ENCODE data around the gene SNRNP25.

SNRNP25 gene

DNA sequence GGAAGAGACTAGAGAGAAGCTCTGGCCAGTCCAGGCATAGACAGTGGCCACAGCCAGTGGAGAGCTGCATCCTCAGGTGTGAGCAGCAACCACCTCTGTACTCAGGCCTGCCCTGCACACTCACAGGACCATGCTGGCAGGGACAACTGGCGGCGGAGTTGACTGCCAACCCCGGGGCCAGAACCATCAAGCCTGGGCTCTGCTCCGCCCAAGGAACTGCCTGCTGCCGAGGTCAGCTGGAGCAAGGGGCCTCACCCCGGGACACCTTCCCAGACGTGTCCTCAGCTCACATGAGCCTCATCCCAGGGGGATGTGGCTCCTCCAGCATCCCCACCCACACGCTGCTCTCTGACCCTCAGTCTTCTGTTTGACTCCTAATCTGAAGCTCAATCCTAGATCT is 15.6 kb downstream of the SNRNP25 start:
- TF ChIP-seq, protein P1, sequence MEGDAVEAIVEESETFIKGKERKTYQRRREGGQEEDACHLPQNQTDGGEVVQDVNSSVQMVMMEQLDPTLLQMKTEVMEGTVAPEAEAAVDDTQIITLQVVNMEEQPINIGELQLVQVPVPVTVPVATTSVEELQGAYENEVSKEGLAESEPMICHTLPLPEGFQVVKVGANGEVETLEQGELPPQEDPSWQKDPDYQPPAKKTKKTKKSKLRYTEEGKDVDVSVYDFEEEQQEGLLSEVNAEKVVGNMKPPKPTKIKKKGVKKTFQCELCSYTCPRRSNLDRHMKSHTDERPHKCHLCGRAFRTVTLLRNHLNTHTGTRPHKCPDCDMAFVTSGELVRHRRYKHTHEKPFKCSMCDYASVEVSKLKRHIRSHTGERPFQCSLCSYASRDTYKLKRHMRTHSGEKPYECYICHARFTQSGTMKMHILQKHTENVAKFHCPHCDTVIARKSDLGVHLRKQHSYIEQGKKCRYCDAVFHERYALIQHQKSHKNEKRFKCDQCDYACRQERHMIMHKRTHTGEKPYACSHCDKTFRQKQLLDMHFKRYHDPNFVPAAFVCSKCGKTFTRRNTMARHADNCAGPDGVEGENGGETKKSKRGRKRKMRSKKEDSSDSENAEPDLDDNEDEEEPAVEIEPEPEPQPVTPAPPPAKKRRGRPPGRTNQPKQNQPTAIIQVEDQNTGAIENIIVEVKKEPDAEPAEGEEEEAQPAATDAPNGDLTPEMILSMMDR (IDR thresholded peaks at IDR 0.05; ENCODE audit: extremely low read depth, missing control alignments), result no peak
- DNase-seq (ENCODE audit: low spot score), result no peak

DNA sequence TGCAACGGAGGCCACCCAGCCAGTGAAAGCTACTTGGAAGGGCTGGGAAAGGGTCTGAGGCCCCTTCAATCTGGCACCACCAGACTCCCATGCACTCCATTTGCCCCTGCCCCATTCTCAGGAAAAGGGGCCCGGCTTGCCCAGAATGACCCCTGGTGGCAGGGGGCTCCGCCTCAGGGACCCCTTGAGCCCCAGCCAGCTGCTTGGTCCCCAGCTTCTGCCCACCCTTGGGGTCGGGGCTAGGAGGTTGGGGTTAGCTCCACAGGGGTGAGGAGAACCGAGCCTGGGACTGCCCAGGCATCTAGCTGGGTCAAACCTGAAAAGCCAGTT is 17.5 kb downstream of the SNRNP25 start:
- TF ChIP-seq, protein P1 (IDR thresholded peaks at IDR 0.05; ENCODE audit: extremely low read depth, missing control alignments), result no peak
- DNase-seq (ENCODE audit: low spot score), result no peak

DNA sequence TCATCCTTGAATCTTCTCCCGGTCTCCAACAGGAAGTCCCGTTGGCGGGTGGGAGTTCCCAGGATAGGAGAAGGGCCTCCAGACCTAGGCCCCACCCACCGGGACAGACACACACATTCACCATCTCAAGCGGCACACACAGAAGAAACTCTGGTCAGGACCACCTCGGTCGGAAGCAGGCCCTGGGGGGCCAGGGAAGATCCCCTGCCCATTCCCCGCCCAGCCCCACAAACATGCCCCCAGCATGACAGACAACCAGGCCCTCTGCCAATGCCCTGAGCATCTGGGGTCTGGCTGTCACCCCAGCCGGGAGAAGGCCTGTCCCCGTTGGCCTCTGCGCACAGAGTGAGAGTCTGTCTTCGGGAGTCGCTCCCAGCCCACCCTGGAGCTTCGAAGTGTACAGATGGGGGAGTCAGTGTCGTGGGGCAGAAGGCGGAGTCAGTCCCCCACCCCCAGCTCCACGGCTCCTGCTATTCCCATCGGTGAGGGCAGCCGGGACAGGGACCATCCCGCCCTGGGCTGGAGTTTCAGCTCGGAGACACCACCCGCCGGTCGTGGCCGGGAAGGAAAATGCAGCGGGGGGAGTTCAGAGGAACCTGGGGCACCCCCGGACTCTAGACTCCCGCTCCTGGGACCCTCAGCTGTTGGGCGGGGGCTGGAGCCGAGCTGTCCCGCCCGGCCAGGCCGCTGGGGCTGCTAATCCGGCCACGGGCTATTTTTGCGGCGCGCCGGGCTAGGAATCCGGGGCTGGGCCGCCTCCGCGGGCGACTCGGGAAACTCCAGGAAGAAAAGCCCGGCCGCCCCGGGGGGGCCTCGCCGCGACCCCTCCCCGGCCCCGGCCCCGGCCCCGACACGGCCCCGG is 18.1 kb downstream of the SNRNP25 start:
- TF ChIP-seq, protein P1 (IDR thresholded peaks at IDR 0.05; ENCODE audit: extremely low read depth, missing control alignments), result no peak
- DNase-seq (ENCODE audit: low spot score), result no peak

DNA sequence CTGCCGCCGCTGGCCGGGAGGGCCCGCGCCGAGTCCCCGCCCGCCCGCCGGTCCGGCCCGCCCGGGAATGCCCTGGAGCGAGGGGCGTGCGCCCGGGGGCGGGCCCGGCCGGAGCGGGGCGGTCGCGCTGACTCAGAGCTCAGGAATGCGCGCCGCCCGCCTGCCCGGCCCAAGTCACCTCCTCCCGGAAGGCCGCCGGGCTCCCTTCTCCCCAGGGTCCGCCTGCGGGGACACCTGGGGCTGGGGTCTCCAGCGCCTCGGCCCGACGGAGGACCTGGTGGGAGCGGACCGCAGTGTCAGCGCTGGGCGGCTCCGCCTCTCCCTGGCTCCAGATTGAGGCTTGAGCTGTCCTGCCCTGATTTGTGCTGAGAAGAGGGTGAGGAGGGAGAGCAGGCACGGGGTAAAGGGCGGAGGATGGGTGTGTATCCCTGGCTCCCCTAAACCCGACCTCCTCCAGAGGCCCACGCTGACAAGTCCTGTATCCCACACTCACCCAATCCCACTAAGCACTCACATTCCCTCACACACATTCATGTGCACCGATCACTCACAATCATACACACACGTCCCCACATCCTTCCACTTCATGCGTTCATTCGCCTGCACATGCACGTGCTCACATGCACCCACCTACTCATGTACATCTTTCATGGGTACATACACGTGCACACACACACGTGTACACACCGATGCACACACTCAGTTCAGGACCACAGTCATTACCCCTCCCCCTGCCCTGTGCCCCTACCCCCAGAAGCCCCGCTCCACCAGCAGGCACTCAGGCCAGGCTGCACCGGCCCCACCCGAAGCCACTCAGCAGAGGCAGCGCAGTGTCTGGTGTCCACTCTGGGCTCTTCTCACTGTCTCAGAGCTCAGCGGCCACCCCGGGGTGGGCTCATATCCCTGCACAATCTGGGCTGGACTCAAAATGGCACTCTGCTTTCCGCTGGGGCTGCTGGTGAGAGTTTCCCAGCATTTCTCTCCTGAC is 19.2 kb downstream of the SNRNP25 start, which contains the start of gene RHBDF1:
TSS of gene RHBDF1 (minus strand) at position 71 of the 988 bp plus-strand sequence. CDS start 7,616 bp downstream, outside the sequence.
- DNase-seq (ENCODE audit: low spot score), result peak; percentile 73
- TF ChIP-seq, protein P1 (IDR thresholded peaks at IDR 0.05; ENCODE audit: extremely low read depth, missing control alignments), result no peak

DNA sequence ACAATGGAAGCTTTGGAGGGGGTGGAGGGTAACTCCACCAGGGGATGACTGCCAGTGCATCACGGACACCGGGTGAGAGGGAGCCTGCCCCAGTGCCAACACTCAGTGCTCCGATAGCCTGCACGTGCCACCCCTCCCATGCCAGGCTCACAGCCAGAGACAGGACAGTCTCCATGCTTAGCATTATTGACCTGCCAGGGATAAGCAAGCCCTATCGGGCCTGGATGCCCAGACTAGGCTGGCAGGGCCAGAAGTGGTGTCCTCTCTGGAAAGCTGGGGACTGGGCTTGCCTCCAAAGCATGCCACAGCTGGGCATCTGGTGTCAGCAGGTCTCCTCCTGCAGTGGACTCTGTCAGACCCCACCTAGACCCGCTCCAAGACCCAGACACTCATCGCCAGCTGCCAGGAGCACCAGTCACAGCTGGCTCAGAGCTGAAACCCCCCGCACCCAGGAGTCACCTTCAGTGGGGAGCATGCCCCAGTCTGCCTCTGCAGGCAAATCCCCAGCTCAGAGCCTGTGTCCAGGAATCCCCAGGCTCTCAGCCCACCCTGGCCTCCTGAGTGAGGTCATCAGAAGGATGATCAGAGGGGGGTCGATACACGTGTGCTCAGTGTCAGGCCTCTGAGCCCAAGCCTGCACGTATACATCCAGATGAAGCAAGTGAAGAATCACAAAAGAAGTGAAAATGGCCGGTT is 20.6 kb downstream of the SNRNP25 start:
- TF ChIP-seq, protein P1 (IDR thresholded peaks at IDR 0.05; ENCODE audit: extremely low read depth, missing control alignments), result no peak
- DNase-seq (ENCODE audit: low spot score), result no peak

DNA sequence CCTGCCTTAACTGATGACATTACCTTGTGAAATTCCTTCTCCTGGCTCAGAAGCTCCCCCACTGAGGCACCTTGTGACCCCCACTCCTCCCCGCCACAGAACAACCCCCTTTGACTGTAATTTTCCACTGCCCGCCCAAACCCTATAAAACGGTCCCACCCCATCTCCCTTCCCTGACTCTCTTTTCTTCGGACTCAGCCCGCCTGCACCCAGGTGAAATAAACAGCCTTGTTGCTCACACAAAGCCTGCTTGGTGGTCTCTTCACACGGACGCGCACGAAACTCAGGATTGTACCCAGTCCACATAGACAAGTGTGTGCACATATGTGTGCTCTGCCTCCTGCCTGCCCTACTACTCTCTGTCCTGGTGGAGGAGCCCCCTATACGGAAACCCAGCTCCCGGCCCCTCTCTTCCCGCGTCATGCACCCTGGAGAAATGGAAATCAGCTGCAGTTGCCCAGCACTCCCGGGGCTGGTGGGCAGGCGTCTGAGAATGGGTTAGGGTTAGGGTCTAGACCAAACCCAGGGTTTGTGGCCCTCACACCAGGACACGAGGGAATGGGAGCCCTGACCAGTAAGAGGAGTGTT is 21.2 kb downstream of the SNRNP25 start:
- TF ChIP-seq, protein P1 (IDR thresholded peaks at IDR 0.05; ENCODE audit: extremely low read depth, missing control alignments), result no peak
- DNase-seq (ENCODE audit: low spot score), result no peak
